VCaP (cell line): ENCODE measurements around the gene HDAC9.

ENCODE experiments used
- H3K27ac ChIP-seq: fragments of 450-650 bp; 2 replicates; pipeline ENCODE4 v1.5.1; 2017
- TF ChIP-seq, protein P1 (sequence below): fragments of 450-650 bp; conservative IDR thresholded peaks from 2 replicates; pipeline ENCODE4 v1.5.1; 2017; ENCODE audit warnings: mild to moderate bottlenecking, moderate library complexity

HDAC9 gene

DNA sequence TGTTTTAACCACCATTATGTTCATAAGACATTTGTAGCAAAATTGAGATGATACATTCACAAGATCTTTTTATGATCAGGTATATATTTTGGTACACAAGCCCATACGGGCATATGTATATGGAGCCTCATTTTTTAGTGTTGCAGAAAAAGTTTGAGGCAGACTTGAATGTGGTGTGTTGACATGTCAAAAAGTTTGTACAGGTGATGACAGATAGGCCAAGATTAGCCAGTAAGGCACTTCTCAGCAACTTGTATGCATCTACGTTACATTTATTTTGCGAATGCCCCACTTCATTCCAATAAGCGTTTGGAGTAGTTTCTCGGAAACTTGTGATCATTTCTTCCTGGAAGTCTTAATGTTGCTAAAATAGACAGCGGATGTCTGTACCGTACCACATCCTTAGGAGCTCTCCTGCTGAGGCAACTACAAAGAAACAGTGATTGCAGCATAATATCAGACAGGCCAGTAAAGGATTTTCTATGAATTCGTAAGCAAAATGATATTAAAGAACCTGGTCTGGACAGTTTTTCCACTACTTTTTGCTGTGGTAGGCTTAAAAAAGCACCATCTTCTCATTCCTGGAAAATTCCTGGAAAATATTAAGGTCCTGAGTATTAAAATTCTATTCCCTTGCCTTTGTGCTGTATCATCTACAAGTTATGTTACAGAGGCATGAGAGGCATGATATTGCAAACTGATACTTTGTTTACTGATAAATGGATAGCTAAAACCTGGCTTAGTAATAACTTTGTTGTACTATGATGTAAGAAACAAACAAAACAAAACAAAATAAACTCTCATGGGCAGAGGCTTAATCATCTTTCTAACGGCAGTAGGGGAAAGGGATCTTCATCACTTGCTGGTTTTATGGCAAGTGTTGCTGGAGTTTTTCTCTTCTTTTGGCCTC lies 153.6 kb downstream of the HDAC9 start:
- no peak overlapping the region for H3K27ac ChIP-seq
- TF ChIP-seq, protein P1, sequence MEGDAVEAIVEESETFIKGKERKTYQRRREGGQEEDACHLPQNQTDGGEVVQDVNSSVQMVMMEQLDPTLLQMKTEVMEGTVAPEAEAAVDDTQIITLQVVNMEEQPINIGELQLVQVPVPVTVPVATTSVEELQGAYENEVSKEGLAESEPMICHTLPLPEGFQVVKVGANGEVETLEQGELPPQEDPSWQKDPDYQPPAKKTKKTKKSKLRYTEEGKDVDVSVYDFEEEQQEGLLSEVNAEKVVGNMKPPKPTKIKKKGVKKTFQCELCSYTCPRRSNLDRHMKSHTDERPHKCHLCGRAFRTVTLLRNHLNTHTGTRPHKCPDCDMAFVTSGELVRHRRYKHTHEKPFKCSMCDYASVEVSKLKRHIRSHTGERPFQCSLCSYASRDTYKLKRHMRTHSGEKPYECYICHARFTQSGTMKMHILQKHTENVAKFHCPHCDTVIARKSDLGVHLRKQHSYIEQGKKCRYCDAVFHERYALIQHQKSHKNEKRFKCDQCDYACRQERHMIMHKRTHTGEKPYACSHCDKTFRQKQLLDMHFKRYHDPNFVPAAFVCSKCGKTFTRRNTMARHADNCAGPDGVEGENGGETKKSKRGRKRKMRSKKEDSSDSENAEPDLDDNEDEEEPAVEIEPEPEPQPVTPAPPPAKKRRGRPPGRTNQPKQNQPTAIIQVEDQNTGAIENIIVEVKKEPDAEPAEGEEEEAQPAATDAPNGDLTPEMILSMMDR = no peak

DNA sequence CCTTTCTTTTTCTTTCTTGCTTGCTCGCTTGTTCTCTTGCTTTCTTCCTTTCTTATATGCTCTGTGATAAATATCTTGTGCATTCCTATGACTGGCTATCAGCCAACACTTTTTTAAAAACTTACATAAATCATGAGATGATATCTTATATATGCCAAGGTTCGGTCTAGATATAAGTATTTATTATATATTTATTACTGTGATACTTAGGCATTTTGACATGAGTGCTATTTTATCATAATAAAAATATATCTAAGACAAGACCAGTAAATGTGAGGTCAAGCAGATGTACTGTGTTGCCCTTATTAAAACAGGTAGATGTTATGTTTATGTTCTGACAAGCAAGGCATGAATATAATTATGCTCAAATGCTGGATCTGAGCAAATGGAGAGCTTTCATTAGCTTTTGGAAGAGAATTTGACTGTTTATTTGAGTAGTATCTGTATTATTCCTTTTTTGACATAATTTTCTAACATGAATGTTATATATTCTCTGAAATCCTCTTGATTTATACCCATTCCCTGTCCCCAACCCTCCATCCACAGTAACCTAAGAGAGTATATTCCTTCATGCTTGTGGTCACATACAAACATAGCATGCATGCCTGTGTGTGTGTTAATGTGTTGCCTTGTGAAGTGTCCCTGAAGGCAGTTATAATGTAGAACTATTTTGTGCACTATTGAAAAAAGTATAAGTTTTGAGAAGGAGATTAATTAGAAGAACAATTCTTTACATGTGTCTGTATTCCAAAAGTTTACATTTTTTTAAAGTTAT lies 158.0 kb downstream of the HDAC9 start:
- TF ChIP-seq, protein P1 = no peak
- no peak overlapping the region for H3K27ac ChIP-seq

DNA sequence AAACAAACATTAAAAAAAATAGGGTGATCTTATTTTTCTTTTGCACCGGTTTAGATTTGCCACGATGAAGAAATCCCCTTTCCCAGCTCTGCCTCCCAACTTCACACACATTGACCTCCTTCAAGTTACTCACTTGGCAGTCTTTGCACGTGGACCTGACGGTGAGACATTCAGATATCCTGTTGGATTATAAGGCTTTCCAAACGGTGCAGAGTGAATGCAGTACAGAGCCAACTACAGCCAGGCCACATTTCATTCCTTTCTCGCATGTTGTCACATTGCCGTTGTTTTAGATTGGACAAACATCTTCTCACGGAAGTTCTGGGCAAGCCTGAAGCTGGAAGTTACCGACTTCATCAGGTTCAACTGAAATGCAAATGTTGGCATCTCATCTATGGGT lies 159.2 kb downstream of the HDAC9 start:
- H3K27ac ChIP-seq = no peak overlapping the region
- TF ChIP-seq, protein P1 = no peak

DNA sequence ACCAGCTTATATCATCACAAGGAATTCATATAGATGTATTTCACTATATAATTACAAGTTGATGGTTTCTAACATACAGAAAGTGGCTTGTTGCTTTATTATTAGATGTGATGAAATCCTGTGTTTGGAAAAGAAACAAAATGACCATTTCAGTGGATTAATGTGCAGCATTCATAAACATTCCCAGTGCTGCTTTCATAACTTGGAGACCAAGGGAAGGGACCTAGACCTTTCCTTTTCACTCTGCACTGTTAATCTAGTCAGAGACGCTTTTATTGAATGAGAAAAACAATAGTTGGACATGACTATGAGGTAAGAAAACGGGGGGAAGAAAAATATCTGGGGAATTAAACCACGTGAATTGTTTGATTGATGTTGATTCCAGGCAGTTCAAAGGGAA lies 160.0 kb downstream of the HDAC9 start:
- no peak overlapping the region for H3K27ac ChIP-seq
- TF ChIP-seq, protein P1 = no peak

DNA sequence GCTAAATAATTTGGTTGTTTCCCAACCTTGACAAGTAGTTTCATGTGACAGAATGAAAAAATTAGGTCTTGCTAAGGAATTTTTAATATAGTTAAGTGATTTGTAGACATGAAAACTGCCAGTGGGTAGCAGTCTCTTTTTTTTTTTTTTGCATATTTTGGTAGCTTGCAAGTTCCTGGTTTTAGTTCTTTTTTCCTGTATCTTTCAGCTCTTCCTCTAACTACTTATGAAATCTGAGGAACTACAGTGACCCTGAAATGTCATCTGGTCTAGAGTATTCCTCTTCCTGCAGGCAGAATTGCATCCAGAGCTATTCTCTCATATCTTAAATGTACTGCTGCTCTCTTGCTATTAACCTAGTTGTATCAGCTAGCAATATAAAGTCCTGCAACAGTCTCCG lies 160.4 kb downstream of the HDAC9 start:
- H3K27ac ChIP-seq = no peak overlapping the region
- TF ChIP-seq, protein P1 = no peak

DNA sequence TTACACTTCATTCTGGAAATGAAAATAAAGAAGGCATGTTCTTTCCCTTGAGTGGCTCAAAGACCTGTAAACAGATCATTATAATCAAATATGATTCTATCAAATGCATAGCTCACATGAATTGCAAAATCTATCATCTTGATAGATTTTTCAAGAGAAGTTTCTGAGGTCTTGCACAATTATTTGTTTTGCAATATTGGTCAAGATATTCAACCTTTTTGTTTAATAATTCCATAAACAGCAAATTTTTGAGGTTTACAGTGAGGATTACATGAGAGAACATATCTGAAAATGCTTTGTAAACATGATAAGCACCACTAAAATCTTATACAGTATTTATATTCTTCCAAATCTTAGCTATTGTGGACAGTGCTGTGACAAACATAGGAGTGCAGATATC lies 160.8 kb downstream of the HDAC9 start:
- TF ChIP-seq, protein P1 = no peak
- H3K27ac ChIP-seq = no peak overlapping the region

DNA sequence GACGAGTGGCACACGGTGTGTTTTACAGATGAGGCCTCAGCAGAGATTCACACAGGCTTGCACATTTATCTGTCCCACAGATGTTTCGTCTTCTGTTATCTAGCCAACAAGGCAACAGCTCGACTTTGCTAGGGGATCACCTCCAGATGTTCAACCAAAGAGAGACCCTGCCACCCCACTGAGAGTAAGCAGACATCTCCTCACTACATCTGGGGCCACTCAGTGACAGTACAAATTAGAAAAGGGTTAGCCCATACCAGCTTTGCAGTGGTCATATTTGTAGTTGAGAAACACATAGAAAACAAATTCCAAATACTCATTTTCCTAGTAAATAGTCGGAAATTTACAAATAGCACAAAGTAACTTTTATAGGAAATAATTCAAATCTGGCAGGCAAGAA lies 164.2 kb downstream of the HDAC9 start:
- TF ChIP-seq, protein P1 = no peak
- H3K27ac ChIP-seq = no peak overlapping the region
